ENCODE results near the gene PDE10A. TPM values are rescaled to one million over a fixed set of nuclear protein-coding genes. Genes with fewer than 3 reads are reported as not detected.

PDE10A gene
- total and polyA plus RNA-seq, 9 donors, result 5.5 to 10.9 (median 8.0) TPM

- Histone ChIP-seq H3K9me3 (replicated peaks; ENCODE audit: control insufficient read depth, low read depth, low read length) (no peaks in the 10 kb centered on the region), H3K27ac (ENCODE audit: low read length) (no peak overlapping the region), H3K4me1 (ENCODE audit: control insufficient read depth, insufficient read depth, low read length) (peaks cover 3% of the 10 kb centered on the region), H3K36me3 (ENCODE audit: control insufficient read depth, insufficient read depth, low read length) (no peaks in the 10 kb centered on the region), H3K4me3 (ENCODE audit: low read length) (no peak overlapping the region), H3K27me3 (ENCODE audit: control insufficient read depth, insufficient read depth, low read length) (no peaks in the 10 kb centered on the region)
- DNase-seq, result no peak
These were observed 35.8 kb upstream of the PDE10A start for GRCh38 chr6:165698868-165699267.

- Histone ChIP-seq H3K9me3 (replicated peaks; ENCODE audit: control insufficient read depth, low read depth, low read length) (no peaks in the 10 kb centered on the region), H3K27ac (ENCODE audit: low read length) (no peak overlapping the region), H3K27me3 (ENCODE audit: control insufficient read depth, insufficient read depth, low read length) (no peaks in the 10 kb centered on the region), H3K36me3 (ENCODE audit: control insufficient read depth, insufficient read depth, low read length) (no peaks in the 10 kb centered on the region), H3K4me1 (ENCODE audit: control insufficient read depth, insufficient read depth, low read length) (no peaks in the 10 kb centered on the region), H3K4me3 (ENCODE audit: low read length) (no peak overlapping the region)
- WGBS (ENCODE audit: insufficient coverage), result no CpG with 5 or more reads among the region's 1 CpG
- no peak for DNase-seq
These were observed 34.1 kb upstream of the PDE10A start for GRCh38 chr6:165697171-165697570.

- Histone ChIP-seq H3K27ac (ENCODE audit: low read length) (no peak overlapping the region), H3K27me3 (ENCODE audit: control insufficient read depth, insufficient read depth, low read length) (no peaks in the 10 kb centered on the region), H3K36me3 (ENCODE audit: control insufficient read depth, insufficient read depth, low read length) (no peaks in the 10 kb centered on the region), H3K4me1 (ENCODE audit: control insufficient read depth, insufficient read depth, low read length) (no peaks in the 10 kb centered on the region), H3K9me3 (replicated peaks; ENCODE audit: control insufficient read depth, low read depth, low read length) (no peaks in the 10 kb centered on the region), H3K4me3 (ENCODE audit: low read length) (no peak overlapping the region)
- WGBS (ENCODE audit: insufficient coverage), result 58% methylated on average over 6 of the region's 8 CpGs
- DNase-seq, result no peak
These were observed 32.9 kb upstream of the PDE10A start for GRCh38 chr6:165695722-165696515.

- H3K36me3 ChIP-seq (ENCODE audit: control insufficient read depth, insufficient read depth, low read length), result no peaks in the 10 kb centered on the region
- H3K4me3 ChIP-seq (ENCODE audit: low read length), result no peak overlapping the region
- H3K27ac ChIP-seq (ENCODE audit: low read length), result no peak overlapping the region
- H3K4me1 ChIP-seq (ENCODE audit: control insufficient read depth, insufficient read depth, low read length), result no peaks in the 10 kb centered on the region
- no peak for DNase-seq
- H3K9me3 ChIP-seq (replicated peaks; ENCODE audit: control insufficient read depth, low read depth, low read length), result peaks cover 5% of the 10 kb centered on the region
- WGBS (ENCODE audit: insufficient coverage), result 49% methylated on average over 10 of the region's 12 CpGs
- no peaks in the 10 kb centered on the region for H3K27me3 ChIP-seq (ENCODE audit: control insufficient read depth, insufficient read depth, low read length)
These were observed 31.3 kb upstream of the PDE10A start for GRCh38 chr6:165694296-165694695.

GRCh38 chr6:165692106-165692653 is 29.1 kb upstream of the PDE10A start:
- Histone ChIP-seq H3K27ac (ENCODE audit: low read length) (no peak overlapping the region), H3K9me3 (replicated peaks; ENCODE audit: control insufficient read depth, low read depth, low read length) (peaks cover 5% of the 10 kb centered on the region), H3K4me3 (ENCODE audit: low read length) (no peak overlapping the region), H3K27me3 (ENCODE audit: control insufficient read depth, insufficient read depth, low read length) (no peaks in the 10 kb centered on the region), H3K4me1 (ENCODE audit: control insufficient read depth, insufficient read depth, low read length) (no peaks in the 10 kb centered on the region), H3K36me3 (ENCODE audit: control insufficient read depth, insufficient read depth, low read length) (no peaks in the 10 kb centered on the region)
- no peak for DNase-seq
- WGBS (ENCODE audit: insufficient coverage), result 79% methylated on average over 6 of the region's 11 CpGs

GRCh38 chr6:165689699-165690098 is 26.7 kb upstream of the PDE10A start:
- H3K4me3 ChIP-seq (ENCODE audit: low read length), result no peak overlapping the region
- no peak overlapping the region for H3K27ac ChIP-seq (ENCODE audit: low read length)
- H3K4me1 ChIP-seq (ENCODE audit: control insufficient read depth, insufficient read depth, low read length), result no peaks in the 10 kb centered on the region
- no peaks in the 10 kb centered on the region for H3K27me3 ChIP-seq (ENCODE audit: control insufficient read depth, insufficient read depth, low read length)
- H3K9me3 ChIP-seq (replicated peaks; ENCODE audit: control insufficient read depth, low read depth, low read length), result peaks cover 5% of the 10 kb centered on the region
- DNase-seq, result no peak
- 93% methylated on average over 4 of the region's 7 CpGs for WGBS (ENCODE audit: insufficient coverage)
- no peaks in the 10 kb centered on the region for H3K36me3 ChIP-seq (ENCODE audit: control insufficient read depth, insufficient read depth, low read length)

- H3K4me1 ChIP-seq (ENCODE audit: control insufficient read depth, insufficient read depth, low read length), result no peaks in the 10 kb centered on the region
- H3K9me3 ChIP-seq (replicated peaks; ENCODE audit: control insufficient read depth, low read depth, low read length), result peaks cover 5% of the 10 kb centered on the region
- no peaks in the 10 kb centered on the region for H3K36me3 ChIP-seq (ENCODE audit: control insufficient read depth, insufficient read depth, low read length)
- no peak for DNase-seq
- no peak overlapping the region for H3K4me3 ChIP-seq (ENCODE audit: low read length)
- H3K27ac ChIP-seq (ENCODE audit: low read length), result no peak overlapping the region
- WGBS (ENCODE audit: insufficient coverage), result 76% methylated on average over 21 of the region's 27 CpGs
- H3K27me3 ChIP-seq (ENCODE audit: control insufficient read depth, insufficient read depth, low read length), result no peaks in the 10 kb centered on the region
These were observed 23.7 kb upstream of the PDE10A start for GRCh38 chr6:165686596-165687365.

- WGBS (ENCODE audit: insufficient coverage), result no CpG with 5 or more reads among the region's 1 CpG
- Histone ChIP-seq H3K36me3 (ENCODE audit: control insufficient read depth, insufficient read depth, low read length) (no peaks in the 10 kb centered on the region), H3K27ac (ENCODE audit: low read length) (no peak overlapping the region)
These were observed 22.3 kb upstream of the PDE10A start for GRCh38 chr6:165685302-165685701.

GRCh38 chr6:165684333-165684732 is 21.3 kb upstream of the PDE10A start:
- Histone ChIP-seq H3K27me3 (ENCODE audit: control insufficient read depth, insufficient read depth, low read length) (no peaks in the 10 kb centered on the region), H3K4me3 (ENCODE audit: low read length) (no peak overlapping the region), H3K36me3 (ENCODE audit: control insufficient read depth, insufficient read depth, low read length) (no peaks in the 10 kb centered on the region), H3K27ac (ENCODE audit: low read length) (no peak overlapping the region), H3K9me3 (replicated peaks; ENCODE audit: control insufficient read depth, low read depth, low read length) (no peaks in the 10 kb centered on the region), H3K4me1 (ENCODE audit: control insufficient read depth, insufficient read depth, low read length) (no peaks in the 10 kb centered on the region)
- no peak for DNase-seq
- 93% methylated on average over 5 of the region's 10 CpGs for WGBS (ENCODE audit: insufficient coverage)

More at GRCh38 chr6:165685302-165685701, 22.3 kb upstream of the PDE10A start:
- H3K27me3 ChIP-seq (ENCODE audit: control insufficient read depth, insufficient read depth, low read length), result no peaks in the 10 kb centered on the region
- H3K4me3 ChIP-seq (ENCODE audit: low read length), result no peak overlapping the region
- H3K4me1 ChIP-seq (ENCODE audit: control insufficient read depth, insufficient read depth, low read length), result no peaks in the 10 kb centered on the region
- peaks cover 2% of the 10 kb centered on the region for H3K9me3 ChIP-seq (replicated peaks; ENCODE audit: control insufficient read depth, low read depth, low read length)
- DNase-seq, result no peak

GRCh38 chr6:165680975-165681374 is 17.9 kb upstream of the PDE10A start:
- no peak overlapping the region for H3K4me3 ChIP-seq (ENCODE audit: low read length)
- no peaks in the 10 kb centered on the region for H3K4me1 ChIP-seq (ENCODE audit: control insufficient read depth, insufficient read depth, low read length)
- H3K9me3 ChIP-seq (replicated peaks; ENCODE audit: control insufficient read depth, low read depth, low read length), result no peaks in the 10 kb centered on the region
- no peak for DNase-seq
- no CpG with 5 or more reads among the region's 5 CpGs for WGBS (ENCODE audit: insufficient coverage)
- no peaks in the 10 kb centered on the region for H3K27me3 ChIP-seq (ENCODE audit: control insufficient read depth, insufficient read depth, low read length)
- H3K36me3 ChIP-seq (ENCODE audit: control insufficient read depth, insufficient read depth, low read length), result no peaks in the 10 kb centered on the region
- H3K27ac ChIP-seq (ENCODE audit: low read length), result no peak overlapping the region

Data from muscle of leg (tissue), 11 donors.